Epidermal melanocyte (primary cell): Measurements from ENCODE around the gene SLC5A10.
"Not testable (repeated sequence)": the region's sequence is repeated elsewhere in the genome, so short reads cannot be mapped to it uniquely, and the experiment has no call there.

Experiments used
- DNase-seq: peaks from one replicate; pipeline ENCODE4 v3.0.0; 2011; ENCODE audit warnings: low spot score; ENCODE audit not compliant: insufficient read length

Gene SLC5A10

GRCh38 chr17:18946536-18946935 is 5.4 kb upstream of the SLC5A10 start:
- DNase-seq = no peak

GRCh38 chr17:18947866-18948265 is 4.1 kb upstream of the SLC5A10 start:
- DNase-seq = no peak

DNA sequence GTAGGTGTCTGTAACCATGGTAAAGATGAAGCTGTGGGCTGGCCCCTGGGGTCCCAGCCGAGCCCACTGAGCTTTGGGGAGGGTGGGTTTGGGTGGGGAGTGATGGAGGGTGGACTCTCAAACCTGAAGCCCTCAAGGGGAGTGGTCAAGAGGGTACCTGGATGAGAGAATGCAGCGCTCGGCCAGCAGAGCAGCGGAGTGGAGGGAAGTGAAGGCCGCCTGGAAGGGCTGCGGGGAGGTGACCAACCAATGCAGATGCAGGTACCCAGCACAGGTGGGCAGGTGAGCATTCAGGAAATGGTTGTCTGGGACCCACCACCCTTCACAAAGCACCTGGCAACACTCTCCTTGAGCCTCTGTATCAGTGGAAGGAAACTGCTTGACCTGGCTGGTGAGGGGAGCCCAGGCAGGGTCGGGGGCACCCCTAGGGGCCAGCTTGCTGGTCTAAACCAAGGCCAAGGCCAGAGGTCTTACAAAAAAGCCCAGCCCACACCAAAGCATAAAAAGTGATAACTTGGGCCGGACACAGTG is 3.4 kb upstream of the SLC5A10 start:
- DNase-seq = no peak

DNA sequence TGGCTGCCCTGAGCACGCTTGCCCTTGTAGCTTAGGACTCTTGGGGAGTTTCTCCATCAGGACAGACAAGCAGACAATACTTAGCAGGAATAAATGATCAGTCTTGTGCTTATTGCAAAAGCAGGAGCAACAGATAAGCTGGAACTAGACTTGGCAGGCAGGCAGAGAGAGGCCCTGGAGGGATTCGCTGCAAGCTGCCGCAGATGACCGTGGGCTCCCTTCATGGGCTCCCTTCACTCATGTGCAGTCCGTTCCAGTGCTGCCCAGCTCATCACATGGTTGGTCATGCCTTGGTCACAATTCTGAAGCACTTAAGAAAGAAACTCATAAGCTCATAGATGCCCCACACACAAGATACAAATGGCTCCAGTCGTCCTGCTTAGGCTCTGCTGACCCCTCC is 2.4 kb upstream of the SLC5A10 start:
- DNase-seq = peak; percentile 59

- DNase-seq = no peak
Measured at GRCh38 chr17:18950346-18950745, 1.6 kb upstream of the SLC5A10 start.

DNA sequence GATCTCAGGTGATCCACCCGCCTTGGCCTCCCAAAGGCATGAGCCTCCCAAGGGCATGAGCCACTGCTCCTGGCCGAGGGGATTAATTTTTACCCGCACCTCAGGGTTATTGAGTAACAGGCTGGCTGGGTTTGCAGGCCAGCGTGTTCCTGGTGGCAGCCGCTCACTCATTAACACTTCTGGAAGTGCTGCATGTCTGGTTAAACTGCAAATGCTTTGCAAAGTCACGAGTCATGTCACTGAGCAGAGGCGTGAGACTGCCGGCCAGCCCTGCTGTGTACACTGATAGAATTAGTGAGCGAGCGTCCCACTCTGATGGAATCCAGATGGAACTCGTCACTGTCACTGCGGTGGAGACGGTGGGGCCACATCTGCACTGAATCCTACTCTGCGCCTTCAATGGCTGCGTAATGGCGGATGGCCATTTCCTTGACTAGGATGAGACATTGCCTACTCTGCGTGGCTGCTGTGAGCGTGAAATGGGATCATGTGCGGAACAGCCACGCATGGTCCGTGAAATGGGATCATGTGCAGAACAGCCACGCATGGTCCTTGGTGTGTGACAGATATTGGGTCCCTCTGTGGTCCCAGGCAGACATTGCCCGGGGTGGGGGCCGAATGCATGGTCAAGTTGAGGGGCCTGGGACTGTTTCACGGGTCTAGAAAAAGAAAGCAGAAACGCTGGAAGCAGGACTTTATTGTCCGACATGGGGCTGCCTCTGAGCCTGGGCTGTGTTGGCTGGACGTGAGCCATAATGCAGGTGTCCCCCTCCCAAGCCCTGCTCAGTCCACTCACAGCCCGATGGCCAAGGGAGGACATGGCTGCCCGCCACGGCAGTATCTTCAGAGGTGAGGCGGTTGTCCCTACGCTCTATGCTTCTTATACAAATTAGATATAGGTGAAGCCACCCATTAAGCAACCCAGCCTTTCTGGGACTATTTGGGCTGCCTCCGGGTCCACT is 740 bp upstream of the SLC5A10 start:
- DNase-seq = no peak

DNA sequence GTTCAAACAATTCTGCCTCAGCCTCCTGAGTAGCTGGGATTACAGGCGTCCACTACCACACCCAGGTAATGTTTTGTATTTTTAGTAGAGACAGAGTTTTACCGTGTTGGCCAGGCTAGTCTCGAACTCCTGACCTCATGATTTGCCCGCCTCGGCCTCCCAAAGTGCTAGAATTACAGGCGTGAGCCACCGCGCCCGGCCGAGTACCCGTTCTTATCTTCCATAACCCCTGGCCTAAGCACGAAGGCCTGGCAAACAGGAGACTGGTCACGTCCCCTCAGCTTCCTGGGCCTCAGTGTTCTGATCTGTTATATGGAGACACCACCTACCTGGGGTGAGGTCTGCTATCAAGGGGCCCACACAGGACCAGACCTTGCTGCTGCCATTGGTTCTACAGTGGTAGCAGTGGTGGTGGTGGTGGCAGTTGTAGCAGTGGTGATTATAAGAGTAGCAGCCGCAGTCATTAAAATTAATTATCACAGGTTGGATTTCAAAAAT is 1.3 kb downstream of the SLC5A10 start:
- no peak for DNase-seq

DNA sequence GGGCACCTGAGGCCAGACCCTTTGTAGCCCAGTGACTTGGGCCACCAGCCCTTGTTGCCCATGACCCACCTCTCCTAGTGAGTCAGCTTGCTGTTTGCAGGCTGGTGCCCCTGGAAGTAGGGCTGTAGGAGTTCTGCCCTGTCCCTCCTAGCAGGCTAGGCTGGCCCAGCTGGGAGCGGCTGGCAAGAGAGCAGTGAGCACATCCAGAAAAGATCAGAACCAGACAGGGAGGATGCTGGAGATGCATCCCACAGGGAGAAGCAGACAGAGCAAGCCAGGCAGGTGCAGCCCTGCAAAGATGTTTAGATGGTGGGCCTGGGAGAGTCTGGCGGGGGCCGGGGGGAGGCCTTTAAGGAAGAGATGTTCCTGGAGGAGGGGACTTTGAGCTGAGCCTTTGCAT is 2.4 kb downstream of the SLC5A10 start:
- no peak for DNase-seq

DNA sequence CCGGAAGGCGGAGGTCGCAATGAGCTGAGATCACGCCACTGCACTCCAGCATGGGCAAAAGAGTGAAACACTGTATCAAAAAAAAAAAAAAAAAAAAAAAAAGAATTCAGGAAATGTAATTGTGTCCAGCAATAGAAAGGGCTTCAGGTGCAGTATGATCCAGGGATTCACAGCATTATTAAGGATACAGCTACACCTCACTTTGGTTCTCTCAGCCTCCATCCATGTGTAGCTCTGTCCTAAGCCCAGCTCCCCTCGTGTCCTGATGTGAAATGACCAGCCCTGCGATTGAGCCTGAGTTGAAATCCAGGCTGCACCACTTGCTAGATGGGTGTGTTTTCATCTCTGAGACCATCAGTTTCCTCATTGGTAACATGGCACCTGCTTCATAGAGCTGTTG is 3.0 kb downstream of the SLC5A10 start:
- no peak for DNase-seq

- not testable (repeated sequence) for DNase-seq
Measured at GRCh38 chr17:18956021-18956420, 4.1 kb downstream of the SLC5A10 start.

DNA sequence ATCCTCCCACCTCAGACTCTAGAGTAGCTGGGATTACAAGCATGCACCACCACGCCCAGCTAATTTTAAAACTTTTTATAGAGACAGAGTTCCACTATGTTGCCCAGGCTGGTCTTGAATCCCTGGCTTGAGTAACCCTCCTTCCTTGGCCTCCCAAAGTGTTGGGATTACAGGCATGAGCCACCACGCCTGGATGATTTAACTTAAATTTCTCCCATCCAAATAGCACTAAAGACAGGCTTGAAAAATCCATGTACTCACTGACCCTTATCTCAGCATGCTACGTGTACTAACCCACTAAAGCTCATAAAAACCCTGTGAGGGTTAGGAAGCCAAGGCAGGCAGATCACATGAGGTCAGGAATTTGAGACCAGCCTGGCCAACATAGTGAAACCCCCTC is 4.6 kb downstream of the SLC5A10 start:
- no peak for DNase-seq

GRCh38 chr17:18957831-18958230 is 5.9 kb downstream of the SLC5A10 start:
- no peak for DNase-seq

DNA sequence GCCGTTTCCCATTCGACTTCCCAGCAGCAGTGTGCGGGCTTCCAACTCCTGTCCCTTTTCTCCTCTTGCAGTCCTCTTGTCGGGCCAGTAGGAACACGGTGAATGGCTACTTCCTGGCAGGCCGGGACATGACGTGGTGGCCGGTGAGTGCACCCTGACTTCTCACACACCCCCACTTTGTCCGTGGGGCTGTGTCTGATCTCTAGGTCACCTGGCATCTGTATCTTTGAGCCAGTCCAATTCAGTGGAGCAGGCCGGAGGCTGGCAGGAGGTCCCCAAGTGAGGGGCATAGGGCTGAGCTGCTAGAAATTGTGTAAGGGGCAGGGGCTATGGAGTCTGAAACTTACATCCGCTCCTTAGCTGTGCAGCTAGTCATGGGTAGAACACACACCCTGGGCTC is 6.6 kb downstream of the SLC5A10 start:
- DNase-seq = no peak

DNA sequence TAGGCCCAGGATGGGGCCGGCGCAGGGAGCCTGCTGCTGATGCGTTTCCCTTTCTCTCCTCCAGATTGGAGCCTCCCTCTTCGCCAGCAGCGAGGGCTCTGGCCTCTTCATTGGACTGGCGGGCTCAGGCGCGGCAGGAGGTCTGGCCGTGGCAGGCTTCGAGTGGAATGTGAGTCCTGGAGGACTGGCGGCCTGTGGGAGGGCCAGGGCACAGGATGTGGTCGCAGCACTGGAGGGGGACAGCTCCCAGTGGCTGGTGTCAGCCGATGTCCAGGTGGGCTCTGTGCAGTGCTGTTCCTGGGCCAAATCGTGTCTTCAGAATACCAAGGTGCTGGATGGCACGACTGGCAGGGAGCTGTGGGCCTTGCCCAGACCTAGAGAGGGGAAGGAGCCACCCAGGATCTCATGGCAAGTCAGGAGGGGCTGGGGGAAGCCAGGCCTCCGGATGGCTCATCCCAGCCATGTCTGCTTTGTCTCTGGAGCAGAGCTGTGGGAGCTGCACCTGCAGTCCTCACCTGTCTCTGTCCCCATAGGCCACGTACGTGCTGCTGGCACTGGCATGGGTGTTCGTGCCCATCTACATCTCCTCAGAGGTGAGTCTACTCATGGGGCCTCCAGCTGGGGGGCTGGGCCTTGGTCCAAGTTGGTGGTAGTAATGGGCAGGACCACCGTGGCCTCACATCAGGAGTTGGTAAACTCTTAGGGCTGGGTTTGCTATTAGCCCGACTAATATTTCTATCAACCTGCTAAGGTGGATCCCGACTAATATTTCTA is 7.3 kb downstream of the SLC5A10 start:
- DNase-seq = no peak

DNA sequence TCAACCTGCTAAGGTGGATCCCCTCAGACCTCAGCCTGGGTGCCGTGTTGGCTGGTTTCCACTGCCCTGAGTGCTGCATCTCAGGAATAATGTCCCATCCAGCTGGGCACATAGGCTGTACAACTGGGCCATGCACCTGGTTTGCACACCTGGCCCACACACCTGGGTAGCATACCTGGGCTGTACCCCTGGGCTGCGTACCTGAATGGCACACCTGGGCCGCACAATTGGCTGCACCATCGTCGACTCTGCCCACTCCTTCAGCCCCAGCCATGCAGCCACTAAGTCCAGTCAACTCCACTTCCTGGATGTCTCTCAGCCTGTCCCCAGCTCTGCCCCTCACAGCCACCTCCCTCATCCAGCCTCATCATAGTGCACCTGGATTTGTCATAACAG is 7.9 kb downstream of the SLC5A10 start:
- no peak for DNase-seq

- no peak for DNase-seq
Measured at GRCh38 chr17:18960241-18960665, 8.3 kb downstream of the SLC5A10 start.

GRCh38 chr17:18960803-18961511 is 9.0 kb downstream of the SLC5A10 start:
- DNase-seq = peak; percentile 64

GRCh38 chr17:18961634-18962493 is 9.9 kb downstream of the SLC5A10 start:
- no peak for DNase-seq

DNA sequence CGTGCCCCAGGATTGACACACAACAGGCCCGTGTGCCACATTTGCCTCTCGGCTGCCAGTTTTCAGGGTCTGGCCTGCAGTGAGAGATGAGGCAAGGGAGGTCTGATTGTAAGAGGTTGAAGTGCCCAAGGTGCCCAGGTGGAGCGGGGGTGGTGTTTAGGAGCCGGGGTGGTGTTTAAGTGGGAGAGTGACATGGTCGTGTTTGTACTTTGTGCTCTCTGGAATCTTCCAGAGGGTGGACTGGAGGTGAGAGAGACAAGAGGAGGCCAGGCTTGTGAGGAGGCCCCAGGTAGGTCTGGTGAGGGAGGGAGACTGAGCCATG is 10.5 kb downstream of the SLC5A10 start:
- no peak for DNase-seq
